NCI-H128 (cell line): ENCODE results near the gene UVRAG.
"Not testable (repeated sequence)": the region's sequence is repeated elsewhere in the genome, so short reads cannot be mapped to it uniquely, and the experiment has no call there.

Experiments
- DNase-seq: peaks from one replicate; lab custom pipeline; 2025; ENCODE audit not compliant: unreplicated experiment; lab: John Stamatoyannopoulos, UW

UVRAG gene

DNA sequence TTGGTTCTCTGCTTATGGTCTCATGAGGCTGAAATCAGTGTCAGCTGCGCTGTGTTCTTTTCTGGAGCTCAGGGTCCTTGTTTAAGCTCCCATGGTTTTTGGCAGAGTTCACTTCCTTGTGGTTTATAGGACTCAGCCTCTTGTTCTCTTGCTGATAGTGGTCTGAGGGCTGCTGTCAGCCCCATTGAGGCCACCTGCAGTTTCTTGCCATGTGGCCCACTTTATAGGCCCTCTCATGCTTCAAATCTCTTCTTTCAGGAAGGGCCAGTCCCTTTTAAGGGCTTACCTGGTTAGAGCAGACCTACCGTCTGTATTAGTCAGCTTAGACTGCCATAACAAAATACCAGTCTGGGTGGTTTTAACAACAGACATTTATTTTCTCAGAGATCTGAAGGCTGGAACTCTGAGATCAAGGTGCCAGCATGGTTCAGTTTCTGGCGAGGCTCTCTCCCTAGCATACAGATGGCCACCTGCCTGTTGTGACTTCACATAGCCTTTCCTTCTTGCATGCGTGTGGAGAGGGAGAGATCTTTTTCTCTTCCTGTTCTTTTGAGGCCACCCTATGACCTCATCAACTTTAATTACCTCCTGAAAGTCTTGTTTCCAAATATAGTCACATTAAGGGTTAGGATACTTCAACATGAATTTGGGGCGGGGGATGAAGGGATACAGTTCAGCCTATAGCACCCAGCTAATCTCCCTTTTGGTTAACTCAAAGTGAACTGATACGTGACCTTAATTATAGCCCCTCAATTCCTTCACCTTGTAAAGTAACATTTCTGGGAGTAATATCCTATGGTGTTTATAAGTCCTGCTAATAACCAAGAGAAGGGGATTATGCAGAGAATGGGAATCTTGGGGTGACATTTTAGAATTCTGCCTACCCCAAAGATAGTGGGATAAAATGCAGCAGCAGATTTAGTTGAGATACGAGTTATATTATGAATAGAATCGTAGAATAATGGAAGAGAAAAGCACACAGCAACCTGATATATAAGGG, 131.8 kb downstream of the UVRAG start:
- DNase-seq: peak; percentile 47

DNA sequence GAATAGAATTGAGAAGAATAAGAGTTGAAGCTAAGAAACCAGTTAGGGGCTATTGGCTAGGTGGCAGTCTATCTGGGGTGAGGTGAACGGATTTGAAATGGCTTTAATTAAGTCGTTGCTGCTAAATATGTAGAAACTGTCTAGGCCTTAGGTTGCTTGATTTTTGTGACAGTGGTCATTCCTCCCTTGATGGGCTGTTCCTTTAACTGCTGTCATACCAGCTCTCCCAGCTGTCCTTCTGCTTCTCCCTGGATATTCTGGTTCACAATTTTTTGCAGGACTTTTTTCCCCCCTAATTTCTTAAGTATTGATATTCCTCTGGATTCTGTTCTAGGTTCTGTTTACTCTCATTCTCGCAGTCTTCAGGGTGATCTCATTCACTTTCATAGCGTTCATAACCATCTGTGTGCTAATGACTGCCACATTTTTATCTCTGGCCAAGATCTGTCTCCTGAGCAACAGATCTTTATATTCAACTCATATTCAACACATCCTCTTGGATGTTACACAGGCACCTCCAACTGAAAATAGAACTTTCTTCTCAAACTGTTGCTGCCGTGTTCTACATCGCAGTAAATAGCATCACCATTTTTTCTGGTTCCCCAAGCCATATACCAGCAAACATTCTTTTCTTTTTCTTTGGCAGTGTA, 134.1 kb downstream of the UVRAG start:
- DNase-seq: no peak

DNA sequence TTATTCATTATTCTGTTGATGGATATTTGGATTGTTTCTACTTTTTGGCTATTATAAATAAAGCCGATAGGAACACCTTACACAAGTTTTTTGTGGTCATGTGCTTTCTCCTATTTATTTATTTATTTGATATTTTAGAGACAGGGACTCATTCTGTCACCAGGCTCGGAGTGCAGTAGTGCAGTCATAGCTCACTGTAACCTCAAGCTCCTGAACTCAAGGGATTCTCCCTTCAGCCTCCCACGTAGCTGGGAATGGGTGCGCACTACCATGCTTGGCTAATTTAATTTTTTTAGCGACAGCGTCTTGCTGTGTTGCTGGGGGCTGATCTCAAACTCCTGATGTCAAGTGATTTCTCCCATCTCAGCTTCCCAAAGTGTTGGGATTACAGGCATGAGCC, 135.1 kb downstream of the UVRAG start:
- no peak for DNase-seq

DNA sequence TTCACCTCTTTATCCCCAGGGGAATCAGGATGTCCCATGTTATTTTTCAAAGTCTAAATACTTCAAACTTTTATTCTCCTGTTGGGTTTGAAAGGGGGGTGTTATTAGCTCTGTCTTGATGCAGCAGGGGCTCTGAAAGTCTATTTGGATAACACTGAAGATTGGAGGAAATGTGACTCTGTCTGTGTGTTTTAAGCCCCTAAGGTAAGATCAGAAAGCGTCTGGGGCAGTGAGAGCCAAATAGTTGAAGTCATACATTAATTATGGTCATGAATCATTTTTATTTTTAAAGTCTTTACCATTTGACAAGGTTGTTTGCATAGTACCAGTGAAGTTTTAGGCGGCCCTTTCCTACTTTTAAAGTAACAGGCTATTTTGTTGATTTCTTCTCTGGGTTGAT, 139.0 kb downstream of the UVRAG start:
- no peak for DNase-seq

DNA sequence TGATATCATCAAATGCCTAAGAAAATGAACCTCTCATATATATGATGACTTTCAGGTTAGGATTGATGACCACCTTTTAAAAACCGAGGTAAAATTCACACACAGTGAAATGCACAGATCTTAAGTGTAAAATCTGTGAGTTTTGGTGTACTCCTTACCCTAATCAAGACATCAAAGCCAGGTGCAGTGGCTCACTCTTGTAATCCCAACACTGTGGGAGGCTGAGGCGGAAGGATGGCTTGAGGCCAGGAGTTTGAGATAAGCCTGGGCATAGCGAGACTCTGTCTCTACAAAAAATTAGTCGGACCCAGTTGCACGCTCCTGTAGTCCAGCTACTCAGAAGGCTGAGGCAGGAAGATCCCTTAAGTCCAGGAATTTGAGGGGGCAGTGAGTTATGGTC, 140.4 kb downstream of the UVRAG start:
- no peak for DNase-seq

DNA sequence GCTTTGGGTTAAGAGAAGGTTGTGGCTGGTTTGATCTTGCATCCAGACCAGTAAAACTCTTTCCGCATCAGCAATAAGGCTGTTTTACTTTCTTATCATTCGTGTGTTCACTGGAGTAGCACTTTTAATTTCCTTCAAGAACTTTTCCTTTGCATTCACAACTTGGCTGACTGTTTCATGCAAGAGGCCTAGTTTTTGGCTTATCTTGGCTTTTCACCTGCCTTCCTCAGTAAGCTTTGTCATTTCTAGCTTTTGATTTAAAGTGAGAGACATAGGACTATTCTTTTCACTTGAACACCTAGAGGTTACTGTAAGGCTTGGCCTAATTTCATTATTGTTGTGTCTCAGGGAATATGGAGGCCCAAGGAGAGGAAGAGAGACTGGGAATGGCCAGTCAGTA, 144.5 kb downstream of the UVRAG start:
- DNase-seq: no peak

DNA sequence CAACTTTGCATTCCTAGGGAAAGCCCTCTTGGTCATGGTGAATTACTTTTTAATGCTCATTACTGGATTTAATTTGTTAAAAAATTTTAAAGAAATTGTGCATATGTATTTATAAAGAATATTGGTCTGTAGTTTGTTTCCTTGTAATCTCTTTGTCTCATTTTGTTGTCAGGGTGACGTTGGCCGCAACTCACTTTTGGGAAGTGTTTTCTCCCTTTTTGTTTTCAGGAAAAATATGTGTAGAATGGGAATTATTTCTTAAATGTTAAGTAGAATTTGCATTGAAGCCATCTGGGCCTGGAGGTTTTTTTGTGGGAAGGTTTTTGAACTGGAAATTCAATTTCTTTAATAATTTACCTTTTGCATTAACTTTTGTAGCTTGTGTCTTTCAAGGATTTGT, 149.1 kb downstream of the UVRAG start:
- no peak for DNase-seq

DNA sequence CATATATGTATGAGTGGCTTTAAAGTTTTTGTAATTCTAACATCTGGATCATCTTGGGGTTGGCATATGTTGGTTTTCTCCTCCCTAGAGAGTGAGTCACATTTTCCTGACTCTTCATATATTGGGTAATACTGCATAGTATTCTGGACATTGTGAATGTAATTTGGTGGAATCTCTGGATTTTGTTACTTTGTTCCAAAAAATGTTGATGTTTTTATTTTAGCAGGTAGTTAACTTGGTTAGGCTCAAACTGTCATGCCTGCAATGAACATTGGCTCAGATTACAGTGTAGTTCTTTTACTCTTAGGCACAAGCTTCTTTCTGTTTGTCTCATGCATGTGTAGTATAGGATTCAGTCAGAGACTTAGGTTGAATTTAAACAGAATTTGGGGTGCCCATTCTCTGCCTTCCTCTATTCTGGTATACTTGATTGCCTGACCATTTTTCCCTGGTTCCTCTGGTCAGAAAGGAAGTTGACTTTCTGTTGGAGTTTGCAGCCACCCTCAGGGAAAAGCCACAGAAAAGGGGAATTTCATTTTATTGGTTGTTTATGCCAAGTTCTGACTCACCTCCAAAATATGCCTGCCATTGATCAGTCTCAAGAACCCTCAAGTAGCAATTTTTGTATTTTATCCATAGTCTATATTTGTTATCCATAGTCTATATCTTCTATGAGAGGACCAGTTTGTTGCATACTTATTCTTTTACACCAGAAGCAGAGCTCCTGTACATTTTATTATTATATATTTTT, 151.7 kb downstream of the UVRAG start:
- no peak for DNase-seq

DNA sequence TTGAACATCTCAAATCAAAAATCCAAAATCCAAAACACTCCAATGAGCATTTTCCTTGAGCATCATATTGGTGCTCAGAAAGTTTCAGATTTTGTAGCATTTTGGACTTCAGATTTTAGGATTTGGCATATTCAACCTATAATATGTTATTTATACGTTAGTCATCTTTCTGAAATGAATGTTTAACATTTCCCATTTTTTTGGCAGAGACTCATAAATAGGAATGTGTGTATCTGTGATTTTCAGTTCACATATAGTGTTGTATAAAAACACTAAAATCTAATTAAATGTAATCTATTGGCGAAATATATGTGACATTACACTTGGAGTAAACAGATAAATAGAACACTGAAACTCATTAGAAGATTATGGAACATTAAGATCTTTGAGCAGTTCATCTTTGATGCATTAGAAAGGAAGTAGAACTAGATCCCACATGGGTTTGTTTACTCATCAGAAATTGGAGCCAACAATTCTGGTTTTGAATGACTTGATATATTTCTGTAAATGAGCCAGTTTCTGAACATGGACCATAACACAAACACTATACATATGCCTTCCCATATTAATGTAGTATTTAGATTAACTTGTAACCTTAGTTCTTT, 153.1 kb downstream of the UVRAG start:
- no peak for DNase-seq

DNA sequence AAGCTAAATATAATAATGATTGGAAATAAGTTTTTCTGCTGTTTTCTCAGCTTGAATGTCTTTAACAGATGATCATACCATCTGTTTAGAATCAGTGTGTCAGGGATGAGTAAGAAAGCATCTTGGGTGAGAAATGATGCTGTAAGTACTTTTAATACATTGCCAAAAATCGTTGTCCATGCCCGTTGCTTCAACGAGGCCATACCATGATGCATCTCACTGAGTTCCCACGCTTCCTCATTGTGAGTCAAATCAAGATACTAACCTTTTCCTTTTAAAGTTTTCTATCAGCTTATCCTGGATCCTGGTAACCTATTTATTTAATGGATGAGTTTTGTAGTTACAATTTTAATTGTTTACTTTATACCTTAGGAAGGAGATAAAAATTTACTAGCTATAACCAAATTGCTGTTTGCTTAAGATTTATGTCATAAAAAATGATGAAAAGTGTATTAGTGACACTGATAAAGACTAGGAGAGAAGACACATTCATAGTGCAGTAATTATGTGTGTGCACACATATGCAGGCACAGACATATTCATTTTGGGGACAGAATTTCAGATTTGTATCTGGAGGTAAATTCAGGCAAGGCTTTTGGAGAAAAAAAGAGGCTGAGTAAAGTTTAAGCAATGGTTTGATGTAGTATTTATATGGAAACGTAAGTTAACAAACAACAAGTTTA, 154.8 kb downstream of the UVRAG start:
- no peak for DNase-seq

DNA sequence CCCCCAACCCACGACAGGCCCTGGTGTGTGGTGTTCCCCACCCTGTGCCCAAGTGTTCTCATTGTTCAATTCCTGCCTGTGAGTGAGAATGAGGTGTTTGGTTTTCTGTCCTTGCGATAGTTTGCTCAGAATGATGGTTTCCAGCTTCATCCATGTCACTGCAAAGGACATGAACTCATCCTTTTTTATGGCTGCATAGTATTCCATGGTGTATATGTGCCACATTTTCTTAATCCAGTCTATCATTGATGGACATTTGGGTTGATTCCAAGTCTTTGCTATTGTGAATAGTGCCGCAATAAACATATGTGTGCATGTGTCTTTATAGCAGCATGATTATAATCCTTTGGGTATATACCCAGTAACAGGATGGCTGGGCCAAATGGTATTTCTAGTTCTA, 158.7 kb downstream of the UVRAG start:
- not testable (repeated sequence) for DNase-seq

DNA sequence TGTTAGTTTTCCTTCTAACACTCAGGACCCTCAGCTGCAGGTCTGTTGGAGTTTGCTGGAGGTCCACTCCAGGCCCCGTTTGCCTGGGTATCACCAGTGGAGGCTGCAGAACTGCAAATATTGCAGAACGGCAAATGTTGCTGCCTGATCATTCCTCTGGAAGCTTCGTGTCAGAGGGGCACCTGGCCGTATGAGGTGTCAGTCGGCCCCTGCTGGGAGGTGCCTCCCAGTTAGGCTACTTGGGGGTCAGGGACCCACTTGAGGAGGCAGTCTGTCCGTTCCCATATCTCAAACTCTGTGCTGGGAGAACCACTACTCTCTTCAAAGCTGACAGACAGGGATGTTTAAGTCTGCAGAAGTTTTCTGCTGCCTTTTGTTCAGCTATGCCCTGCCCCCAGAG, 164.1 kb downstream of the UVRAG start:
- not testable (repeated sequence) for DNase-seq

DNA sequence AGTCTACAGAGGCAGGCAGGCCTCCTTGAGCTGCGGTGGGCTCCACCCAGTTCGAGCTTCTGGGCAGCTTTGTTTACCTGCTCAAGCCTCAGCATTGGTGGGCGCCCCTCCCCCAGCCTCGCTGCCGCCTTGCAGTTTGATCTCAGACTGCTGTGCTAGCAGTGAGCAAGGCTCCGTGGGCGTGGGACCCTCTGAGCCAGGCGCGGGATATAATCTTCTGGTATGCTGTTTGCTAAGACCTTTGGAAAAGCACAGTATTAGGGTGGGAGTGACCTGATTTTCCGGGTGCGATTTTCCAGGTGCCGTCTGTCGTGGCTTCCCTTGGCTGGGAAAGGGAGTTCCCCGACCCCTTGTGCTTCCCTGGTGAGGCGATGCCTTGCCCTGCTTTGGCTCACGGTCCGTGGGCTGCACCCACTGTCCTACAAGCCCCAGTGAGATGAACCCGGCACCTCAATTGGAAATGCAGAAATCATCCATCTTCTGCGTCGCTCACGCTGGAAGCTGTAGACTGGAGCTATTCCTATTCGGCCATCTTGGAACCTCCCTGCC, 164.5 kb downstream of the UVRAG start:
- not testable (repeated sequence) for DNase-seq

DNA sequence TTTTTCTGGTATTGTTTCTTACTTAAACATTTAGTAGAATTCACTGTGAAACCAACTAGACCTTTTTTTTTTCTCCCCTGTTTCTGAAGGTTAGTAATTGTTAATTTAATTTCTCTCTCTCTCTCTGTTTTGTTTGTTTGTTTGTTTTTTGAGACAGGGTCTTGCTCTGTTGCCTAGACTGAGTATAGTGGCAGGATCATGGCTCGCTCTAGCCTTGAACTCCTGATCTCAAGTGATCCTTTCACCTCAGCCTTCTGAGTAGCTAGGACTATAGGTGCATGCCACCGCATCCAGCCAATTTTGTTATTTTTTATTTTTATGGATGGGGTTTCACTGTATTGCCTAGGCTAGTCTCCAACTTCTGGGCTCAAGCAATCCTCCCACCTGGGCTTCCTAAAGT, 165.0 kb downstream of the UVRAG start:
- no peak for DNase-seq

DNA sequence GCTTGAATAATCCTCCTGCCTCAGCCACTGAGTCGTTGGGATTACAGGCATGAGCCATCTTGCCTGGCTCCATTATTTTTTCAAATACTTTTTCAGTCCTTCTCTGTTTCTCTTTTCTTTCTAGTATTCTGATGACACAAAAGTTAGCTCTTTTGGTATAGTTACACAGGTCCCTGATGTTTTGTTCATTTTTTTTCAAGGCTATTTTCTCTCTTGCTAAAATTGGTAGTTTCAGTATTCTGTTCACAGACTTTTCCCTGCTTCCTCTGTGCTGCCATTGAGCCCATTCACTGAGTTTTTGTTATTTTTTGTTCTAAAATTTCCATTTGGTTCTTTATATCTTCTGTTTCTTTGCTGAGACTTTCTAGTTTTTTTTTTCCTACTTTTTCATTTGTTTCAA, 166.5 kb downstream of the UVRAG start:
- DNase-seq: no peak

DNA sequence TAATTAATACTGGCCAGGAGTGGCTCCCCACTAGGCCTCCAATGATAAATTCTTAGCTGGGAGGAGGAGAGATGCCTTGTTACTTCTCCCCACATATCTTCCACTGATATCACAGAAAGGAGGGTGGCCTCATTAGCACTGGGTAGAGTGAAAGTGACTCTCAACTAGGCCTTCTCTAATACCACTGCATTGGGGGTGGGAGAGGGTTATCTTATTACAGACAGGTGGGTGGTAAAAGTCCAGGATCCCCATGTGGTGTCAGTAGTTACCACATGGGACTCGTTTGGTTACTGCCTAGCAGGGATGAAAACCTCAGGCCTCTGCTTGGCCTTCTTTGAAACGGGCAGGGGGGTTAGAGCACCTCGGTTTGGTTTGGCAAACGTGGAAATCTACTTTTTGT, 167.3 kb downstream of the UVRAG start:
- no peak for DNase-seq

DNA sequence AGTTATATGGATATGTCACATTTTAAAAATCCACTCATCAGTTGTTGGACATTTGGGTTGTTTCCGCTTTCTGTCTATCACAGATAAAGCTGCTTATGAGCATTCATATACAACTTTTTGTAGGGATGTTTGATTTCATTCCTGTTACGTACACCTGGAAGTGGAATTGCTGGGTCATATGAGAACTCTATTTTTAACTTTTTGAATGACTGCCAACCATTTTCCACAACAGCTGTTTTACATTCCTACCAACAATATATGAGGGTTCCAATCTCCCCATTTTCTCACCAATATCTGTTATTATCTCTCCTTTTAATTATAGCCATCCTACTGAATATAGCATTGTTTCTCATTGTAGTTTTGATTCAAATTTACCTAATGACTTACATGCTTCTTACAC, 172.0 kb downstream of the UVRAG start:
- DNase-seq: no peak

DNA sequence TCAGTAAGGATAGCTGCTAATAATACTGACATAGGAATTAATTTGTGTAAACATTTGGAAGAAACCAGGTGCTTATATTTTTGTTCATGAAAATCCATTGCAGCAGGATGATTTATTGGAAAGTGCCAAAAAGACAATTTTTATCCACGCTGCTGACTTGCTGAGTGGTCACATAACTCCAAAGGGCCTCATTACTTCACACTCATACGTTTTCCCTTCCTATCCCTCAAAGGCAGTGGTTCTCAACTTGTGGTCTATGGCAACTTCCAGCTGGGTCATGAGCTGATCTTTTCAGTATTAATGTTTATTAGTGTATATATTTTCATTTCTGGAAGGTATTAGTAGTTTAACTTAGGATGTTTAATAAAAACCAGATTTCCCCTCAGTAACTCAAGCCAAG, 178.1 kb downstream of the UVRAG start:
- no peak for DNase-seq

DNA sequence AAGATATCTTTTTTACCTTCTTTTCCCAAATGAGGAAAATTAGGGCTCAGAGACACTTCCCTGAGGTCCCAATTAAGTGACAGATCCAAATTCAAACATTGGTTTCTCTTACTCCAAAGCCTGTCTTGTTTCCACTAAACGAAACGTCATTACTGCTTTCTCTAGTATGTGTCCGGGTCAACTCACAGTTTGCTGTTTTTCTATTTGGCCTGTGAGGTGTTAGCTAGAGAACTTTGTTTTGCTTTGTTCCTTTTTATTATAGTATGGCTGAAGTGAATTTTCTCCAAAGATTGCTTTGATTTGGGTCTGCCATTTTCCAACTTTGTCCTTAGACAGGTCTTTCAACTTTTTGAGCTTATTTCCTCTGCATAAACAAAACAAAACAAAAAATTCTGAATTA, 179.6 kb downstream of the UVRAG start:
- no peak for DNase-seq
